Activated gamma-delta T cell treated with anti-CD3 and anti-CD28 coated beads, Interleukin-2, amount 50 U/mL, for 16 hours (primary cell): Measurements from ENCODE around the gene DIRAS1.
"Not testable (repeated sequence)": the region's sequence is repeated elsewhere in the genome, so short reads cannot be mapped to it uniquely, and the experiment has no call there.

Experiments
- DNase-seq: peaks from one replicate; pipeline ENCODE4 v3.0.0-alpha.2; 2020; ENCODE audit warnings: low read depth

Gene DIRAS1

GRCh38 chr19:2726904-2727639 lies 5.9 kb upstream of the DIRAS1 start:
- no peak for DNase-seq

GRCh38 chr19:2726160-2726855 lies 5.1 kb upstream of the DIRAS1 start:
- DNase-seq = no peak

- no peak for DNase-seq
These were observed 3.0 kb upstream of the DIRAS1 start for GRCh38 chr19:2724148-2724557.

GRCh38 chr19:2723747-2724146 lies 2.6 kb upstream of the DIRAS1 start:
- no peak for DNase-seq

GRCh38 chr19:2723345-2723715 lies 2.2 kb upstream of the DIRAS1 start:
- no peak for DNase-seq

- DNase-seq = no peak
These were observed 1.6 kb upstream of the DIRAS1 start for GRCh38 chr19:2722541-2723344.

- DNase-seq = no peak
These were observed 683 bp upstream of the DIRAS1 start for GRCh38 chr19:2721570-2722540.

DNA sequence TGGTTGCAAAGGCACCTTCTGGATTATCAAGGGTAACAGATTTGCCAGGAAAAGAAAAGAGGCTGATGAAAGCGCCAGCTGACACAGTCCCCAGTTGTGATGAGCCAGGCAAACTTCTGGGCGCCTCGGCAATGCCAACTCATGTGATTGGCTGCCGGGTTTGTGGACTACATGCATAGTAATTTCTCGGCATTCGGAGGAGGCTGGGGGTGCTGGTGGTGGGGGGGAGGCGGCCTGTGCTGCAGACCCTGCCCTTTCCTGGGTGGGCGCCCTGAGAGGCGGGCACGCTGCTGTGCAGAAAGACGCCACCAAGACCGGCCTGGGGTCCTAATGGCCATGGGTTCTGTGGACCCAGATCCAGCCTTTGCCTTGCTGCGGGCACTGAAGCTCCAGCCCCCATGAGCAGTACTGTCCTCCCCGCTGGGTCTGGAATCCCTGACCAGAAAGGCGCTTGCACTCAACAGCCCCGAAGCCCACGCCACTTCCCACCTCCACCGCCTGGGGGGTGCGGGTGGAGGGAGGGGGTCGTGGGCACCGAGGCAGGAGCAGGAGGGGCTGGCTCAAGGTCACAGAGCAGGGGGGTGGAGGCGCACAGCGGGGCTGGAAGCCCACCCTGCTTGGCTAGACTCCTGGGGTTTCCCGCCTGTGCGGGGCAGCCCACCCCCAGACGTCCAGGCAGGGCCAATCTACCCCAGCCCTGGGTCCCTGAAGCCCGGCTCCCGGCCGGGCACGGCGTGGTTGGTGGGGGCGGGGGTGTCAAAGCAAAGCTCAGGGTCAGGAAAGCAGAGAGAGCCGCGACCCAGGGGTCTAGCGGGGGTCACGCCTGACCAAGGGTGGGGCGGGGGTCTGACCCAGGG lies 1.0 kb downstream of the DIRAS1 start:
- no peak for DNase-seq

- no peak for DNase-seq
These were observed 1.9 kb downstream of the DIRAS1 start for GRCh38 chr19:2719232-2719735.

GRCh38 chr19:2717638-2718541 lies 3.3 kb downstream of the DIRAS1 start:
- no peak for DNase-seq

DNA sequence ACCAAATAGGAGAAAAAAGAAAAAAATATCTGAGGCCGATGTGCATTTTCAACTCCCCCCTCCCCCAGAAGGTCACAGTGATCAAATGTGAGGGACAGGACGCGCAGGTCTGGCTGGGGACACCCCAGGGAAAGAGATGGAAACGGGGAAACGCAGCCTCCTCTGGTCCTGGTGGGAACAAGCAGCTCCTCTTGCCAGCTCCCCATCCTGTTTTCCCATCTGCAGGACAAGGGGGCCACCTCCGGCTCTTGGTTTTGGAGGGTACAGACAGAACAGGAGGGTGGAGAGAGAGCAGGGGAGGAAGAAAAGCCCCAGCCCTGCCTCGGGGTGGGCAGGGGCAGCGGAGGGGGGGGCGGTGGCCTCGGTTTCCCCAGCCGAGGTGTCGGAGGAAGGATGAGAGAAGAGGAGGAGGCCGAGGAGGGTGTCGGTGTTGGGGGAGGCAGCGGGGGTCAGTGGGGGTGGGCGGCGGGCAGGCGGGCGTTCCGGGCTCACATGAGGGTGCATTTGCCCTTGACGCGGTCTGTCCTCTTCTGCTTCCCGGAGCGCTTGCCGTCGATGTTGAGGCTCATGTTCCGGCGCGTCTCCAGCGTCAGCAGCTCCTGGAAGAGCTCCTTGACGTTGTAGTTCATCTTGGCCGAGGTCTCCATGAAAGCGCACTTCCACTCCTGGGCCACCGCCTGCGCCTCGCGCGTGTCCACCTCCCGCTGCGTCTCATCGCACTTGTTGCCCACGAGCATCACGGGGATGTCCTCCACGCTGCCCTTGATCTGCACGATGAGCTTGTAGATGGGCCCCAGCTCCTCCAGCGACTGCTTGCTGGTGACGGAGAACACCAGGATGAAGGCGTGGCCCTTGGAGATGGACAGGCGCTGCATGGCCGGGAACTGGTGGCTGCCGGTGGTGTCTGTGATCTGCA lies 4.2 kb downstream of the DIRAS1 start:
- no peak for DNase-seq

DNA sequence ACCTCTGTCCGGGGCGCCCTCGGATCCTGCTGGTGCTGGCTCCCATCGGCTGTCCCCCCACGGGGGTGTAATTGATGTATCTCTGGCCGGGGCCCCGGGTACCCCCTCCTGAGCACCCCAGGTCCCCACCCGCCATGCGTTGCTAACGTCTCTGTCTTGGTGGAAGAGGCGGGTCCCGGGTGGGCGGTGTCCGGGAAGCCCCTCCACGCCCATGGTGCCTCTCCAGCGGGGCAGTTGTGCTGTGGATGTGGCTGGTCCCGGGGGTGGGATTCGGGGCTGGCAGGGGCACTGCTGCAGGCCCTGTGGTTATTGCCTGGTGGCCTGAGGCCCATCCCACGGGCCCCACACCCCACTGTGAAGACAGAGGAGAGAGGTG lies 4.9 kb downstream of the DIRAS1 start:
- DNase-seq = no peak

GRCh38 chr19:2715470-2716274 lies 5.5 kb downstream of the DIRAS1 start:
- no peak for DNase-seq

GRCh38 chr19:2714531-2715269 lies 6.5 kb downstream of the DIRAS1 start:
- no peak for DNase-seq

DNA sequence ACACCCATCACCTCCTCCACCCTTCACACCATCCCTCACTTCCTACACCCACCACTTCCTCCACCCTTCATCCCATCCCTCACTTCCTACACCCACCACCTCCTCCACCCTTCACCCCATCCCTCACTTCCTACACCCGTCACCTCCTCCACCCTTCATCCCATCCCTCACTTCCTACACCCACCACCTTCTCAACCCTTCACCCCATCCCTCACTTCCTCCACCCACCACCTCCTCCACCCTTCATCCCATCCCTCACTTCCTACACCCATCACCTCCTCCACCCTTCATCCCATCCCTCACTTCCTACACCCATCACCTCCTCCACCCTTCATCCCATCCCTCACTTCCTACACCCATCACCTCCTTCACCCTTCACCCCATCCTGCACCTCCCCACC lies 7.1 kb downstream of the DIRAS1 start:
- DNase-seq = not testable (repeated sequence)

DNA sequence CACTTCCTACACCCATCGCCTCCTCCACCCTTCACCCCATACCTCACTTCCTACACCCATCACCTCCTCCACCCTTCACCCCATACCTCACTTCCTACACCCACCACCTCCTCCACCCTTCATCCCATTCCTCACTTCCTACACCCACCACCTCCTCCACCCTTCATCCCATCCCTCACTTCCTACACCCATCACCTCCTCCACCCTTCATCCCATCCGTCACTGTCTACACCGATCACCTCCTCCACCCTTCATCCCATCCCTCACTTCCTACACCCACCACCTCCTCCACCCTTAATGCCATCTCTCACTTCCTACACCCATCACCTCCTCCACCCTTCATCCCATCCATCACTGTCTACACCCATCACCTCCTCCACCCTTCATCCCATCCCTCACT lies 8.0 kb downstream of the DIRAS1 start:
- not testable (repeated sequence) for DNase-seq

DNA sequence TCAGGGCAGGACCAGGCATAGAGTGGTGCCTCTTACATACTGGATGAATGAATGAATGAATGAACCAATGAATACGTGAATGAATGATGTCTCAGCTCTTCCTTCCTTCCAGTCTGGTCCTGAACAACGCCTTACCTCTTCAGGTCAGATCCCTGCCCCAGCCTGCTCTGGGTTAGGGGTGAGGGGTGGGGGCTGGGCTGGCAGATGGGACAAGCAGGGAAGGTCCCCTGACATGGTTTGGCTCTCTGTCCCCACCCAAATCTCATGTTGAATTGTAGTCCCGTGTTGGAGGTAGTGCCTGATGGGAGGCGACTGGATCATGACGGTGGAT lies 9.3 kb downstream of the DIRAS1 start:
- DNase-seq = no peak
